ENCODE results near the gene PAX6. TPM values are rescaled to one million over a fixed set of nuclear protein-coding genes. Genes with fewer than 3 reads are reported as not detected.

The PAX6 gene
- total RNA-seq, 1 donor from 2014 or later = 0.46 TPM

DNA sequence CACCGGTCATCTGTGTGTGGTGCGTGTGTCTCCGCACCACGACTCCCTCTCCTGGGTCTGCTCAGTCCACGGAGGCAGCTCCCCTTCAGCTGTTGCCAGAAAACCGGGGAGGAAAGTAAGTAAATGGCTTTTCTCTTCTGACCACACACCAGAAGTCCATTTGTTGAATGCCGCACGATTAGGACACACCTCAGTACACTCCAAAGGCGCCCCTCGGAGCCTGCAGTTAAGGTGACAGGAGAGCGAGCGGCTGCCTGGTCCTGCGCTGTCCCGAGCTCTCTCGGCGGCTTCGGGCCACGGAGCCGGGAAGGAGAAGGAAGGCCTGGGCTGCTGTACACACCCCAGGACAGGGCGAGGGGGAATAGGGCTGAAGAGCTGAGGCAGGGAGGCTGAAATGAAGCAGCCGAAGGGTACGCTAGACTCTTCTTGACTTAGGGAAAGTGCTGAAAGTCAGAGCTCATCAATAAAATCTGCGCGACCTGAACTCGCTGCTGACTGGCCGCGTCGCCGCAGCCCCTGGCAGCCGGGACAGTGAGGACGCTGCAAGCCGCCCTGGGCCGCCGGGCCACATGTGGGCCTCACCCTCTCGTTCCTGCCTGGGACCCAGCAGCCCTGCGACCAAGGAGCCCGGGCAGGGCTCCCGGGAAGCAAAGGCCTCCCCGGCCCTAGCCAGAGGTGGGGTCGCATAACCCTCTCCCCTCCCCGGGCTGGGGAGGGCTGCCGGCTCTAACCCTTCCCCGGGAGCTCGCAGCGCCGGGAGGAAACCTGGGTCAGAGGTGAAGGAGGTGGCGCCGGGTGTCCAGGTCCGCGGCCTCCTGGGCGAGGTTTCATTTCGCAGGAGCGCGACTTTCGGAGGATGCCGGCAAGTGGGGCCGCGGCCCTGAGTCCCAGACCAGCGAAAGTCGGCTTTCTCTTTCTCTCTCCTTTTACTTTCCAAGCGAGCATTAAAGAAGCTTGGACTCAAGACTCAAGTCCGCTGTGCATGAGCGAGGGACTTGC, 1.6 kb upstream of the PAX6 start:
- intact Hi-C loops (cut with DNase I) = loop anchor here (10.0 kb wide), 1 partner anchor 168 kb away; no protein-coding TSS in a partner anchor

DNA sequence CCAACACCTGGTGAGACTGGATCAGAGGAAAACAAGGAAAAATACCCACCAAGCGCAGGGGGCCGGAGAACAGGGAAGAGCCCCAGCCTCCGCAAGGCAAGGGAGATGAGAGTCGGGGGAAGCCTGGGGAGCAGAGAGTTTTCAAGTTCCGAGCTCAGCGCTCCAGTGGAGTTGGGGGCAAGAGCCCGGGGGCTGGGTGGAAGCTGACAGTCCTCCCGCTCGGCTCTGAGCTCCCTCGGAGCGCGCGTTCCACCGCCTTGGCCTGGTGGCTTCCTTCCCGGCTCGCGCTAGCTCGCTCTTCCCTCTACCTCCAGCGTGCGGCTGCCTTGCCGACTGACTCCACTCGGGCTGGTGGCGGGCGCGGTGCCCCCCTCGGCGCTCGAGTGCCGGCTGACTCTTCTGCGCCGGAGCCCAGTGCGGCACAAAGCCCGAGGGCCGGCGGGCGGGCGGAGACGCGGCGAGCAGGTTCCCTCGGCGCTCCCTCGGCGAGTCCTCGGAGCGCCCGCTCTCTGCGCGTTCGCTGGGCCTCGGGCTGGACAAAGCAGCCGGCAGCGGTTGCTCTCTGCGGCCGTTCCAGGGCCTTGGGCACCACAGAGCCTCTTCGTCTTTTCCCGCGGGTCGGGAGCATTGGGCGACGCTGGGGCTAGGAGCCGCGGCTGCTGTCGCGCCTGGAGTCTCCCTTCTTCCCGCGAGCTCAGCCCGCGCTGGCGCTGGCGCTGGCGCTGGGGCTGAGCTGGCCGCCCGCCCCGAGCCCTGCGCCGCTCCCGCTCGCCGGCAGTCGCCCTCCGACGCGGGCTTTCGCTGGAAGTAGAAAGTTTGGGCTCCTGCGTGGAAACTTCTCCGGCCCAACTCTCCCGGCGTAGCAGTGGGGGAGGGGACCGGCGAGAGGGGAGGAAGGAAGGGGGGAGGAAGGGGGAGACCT, 1.0 kb downstream of the PAX6 start:
- DNase-seq (ENCODE audit: low spot score) = no peak
- intact Hi-C loops (cut with DNase I) = loop anchor here (10.0 kb wide), 1 partner anchor 165 kb away; no protein-coding TSS in a partner anchor

More for the DNA sequence above, 1.6 kb upstream of the PAX6 start:
- DNase-seq (ENCODE audit: low spot score) = no peak

DNA sequence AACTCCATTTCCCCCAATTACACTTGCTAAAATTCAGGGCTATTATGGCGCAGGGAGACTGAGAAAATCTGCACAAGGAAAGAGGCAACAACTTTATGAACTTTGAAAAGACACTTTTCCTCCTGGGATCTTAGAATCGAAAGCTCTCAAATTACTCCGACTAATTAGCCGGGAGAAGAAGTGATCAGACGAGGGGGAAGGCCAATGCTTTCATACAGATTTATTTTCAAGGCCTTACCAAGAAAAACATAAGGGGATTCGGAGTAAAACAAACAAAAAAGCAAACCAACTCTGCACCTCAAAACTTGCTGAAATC, 1.6 kb downstream of the PAX6 start:
- intact Hi-C loops (cut with DNase I) = no loop called here
- DNase-seq (ENCODE audit: low spot score) = no peak

DNA sequence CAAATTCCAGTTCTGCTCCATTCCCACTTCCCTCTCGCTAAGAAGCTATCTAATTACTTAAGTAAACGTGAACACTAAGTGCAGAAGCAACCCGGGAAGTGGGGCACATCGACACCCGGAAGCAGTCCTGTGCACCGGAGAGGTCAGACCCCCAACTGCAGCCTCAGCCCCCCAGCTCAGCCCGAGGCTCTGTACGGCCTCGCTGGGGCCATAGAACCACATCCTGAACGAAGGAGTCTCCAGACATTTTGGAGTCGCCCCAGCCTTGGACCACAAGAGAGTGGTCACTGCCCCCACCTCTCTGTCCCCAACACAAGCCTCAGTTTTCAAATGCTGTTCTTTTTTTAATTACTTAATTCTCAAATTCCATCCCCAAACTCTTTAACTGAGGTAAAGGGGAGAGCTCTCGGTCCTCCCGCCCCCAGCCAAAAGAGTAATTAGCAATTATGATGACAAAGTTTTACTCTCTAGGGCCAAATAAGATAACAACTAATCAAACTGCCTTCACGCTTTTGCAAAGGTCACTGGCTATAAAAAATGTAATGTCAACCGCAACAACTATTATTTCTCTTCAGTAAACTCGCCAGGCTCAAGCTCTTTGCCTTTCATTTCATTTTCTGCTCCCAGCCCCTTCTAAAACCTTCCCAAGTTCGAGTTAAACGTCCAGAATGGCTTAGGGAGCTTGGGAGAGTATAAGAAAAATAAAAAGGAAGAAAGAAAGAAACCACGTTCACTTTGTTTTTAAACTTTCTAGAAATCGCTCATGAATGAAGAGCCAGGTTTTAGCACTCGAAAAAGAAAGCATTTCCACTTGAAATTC, 2.2 kb downstream of the PAX6 start:
- intact Hi-C loops (cut with DNase I) = no loop called here
- no peak for DNase-seq (ENCODE audit: low spot score)

DNA sequence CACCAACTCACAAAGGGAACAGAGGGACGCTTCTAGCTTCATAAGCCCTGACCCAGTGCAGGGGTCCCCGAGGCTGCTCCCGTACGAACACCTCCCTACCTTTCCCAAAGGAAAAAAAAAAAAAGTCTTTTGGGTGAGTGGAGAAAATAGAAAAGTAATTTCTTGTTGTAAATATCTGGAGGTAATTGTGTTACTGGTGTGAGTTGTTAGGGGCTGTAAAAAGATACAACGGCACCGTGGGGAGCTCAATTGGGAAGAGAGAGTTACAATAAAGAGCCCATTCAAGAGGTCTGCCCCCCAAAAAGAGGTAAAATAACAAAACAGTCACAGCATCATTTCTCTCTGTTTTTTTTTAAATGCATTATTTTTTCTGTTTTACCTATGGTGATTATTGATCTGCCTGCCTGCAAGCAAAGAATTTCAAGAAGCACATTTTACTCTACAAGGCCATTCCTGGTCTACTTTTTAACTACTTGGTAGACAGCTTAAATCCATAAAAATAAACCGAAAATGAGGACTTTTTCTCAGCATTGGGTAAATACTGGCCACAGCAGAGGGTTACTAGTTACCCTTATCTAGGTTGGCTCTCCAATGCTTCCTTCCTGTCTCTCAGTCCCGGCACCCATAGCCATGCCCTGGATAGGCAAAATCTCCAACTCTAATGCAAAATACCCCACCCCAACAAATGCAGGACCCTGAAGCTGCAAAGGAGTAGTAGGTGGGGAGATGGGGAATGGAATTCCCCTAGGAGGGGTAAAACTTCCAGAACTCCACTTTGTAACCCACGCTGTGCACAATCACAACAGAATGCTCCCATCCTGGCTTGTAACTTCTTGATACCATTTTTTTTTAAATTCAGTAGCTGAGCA, 3.1 kb downstream of the PAX6 start:
- intact Hi-C loops (cut with DNase I) = no loop called here
- no peak for DNase-seq (ENCODE audit: low spot score)

DNA sequence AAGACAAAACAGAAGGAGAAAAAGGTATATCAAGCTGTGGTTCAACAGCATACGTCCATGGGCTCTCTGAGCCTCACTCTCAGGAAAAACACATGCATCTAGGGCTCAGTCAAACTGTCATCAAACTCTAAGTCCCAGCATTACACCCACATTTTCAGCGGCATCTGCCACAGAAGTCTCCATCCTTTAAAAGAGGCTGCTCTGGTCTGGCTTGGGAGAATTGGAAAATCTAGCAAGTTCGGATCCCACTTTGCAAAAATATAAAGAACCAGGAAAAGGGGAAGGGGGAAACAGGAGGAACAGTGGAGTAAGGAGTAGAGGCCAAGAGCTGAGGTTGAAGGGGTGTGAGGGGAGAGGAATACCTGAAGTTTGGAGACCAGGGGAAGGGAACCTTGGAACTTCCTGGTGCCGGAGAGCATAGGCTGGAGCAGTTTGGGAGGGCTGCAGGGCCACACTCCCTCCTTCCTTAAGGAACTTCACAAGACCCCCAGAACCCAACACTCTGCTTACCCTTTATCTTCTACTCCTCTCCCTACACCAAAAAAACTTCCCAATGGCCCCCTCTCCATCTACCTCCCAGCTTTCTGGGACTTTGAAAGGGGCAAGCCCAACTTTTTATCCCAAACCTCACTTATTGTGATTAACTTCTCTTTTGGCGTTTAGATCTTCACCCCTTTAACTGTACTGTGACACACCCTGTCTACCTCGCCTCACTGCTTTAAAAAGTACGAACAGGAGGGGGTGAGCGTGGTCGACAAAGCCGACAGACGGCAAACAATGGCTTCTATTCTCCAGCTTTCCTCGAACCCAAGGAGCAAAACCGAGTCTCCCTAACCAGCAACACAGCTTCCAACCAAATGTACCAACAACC, 4.0 kb downstream of the PAX6 start:
- intact Hi-C loops (cut with DNase I) = no loop called here

DNA sequence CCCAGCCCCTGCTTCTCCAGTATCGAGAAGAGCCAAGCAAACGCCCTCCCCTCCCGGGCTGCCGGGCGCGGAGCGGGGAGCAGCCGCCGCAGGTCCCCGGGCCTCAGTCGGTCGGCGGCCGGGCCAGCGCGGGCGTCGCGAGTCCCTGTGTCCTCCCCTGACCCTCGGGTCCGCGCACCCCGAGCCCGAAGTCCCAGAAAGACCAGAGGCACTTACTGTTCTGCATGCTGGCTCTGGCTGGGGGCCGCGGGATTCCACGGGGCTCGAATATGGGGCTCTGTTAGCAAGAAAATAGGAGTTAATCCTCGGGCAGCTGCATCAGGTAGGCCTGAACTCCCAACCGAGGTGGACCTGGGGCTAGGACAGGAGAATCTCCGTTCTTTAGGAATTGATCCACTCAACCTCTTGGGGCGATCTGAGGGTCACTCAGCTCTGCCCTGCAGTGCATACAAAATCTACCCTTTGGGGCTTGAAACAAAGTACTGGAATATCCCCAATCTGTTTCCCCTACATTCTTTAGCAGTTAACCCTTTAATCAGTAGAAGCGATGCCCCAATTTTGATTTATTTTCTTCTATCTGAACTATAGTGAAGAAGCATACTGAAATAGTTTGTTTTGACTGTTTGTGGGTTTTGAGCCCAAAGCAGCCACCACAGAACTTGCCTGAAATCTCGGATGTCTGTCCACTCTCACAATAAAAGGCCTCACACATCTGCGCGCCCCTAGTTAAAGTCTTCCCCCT, 4.8 kb downstream of the PAX6 start:
- intact Hi-C loops (cut with DNase I) = no loop called here
- DNase-seq (ENCODE audit: low spot score) = no peak

More for the DNA sequence above, 4.0 kb downstream of the PAX6 start:
- DNase-seq (ENCODE audit: low spot score) = no peak

DNA sequence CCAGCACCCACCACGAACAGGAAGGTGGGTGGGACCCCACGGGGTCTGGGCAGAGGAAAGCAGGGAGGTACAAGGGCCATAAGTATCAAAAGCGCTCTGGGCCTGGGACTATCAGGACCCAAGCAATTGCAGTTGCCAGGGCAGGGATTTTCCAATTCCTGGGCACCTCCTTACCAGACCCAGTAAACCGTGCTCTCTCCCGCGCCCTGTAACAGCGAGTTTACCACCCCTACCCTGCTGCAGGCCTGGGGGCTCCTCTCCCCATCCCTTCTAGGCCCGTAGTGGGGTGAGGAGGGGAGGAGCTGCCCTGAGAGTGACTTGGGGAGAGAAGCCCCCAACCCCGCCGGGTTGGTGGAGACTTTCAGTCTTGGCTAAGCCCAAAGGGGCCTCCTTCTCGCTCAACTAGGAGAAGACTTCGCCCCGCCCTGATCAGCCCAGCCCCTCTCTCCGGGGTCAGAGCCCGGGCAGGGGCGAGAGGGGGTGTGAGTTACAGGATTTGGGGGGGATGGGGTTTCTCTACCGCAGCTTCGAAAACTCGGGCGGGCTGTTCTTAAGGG, 5.4 kb downstream of the PAX6 start:
- intact Hi-C loops (cut with DNase I) = no loop called here
- DNase-seq (ENCODE audit: low spot score) = no peak

DNA sequence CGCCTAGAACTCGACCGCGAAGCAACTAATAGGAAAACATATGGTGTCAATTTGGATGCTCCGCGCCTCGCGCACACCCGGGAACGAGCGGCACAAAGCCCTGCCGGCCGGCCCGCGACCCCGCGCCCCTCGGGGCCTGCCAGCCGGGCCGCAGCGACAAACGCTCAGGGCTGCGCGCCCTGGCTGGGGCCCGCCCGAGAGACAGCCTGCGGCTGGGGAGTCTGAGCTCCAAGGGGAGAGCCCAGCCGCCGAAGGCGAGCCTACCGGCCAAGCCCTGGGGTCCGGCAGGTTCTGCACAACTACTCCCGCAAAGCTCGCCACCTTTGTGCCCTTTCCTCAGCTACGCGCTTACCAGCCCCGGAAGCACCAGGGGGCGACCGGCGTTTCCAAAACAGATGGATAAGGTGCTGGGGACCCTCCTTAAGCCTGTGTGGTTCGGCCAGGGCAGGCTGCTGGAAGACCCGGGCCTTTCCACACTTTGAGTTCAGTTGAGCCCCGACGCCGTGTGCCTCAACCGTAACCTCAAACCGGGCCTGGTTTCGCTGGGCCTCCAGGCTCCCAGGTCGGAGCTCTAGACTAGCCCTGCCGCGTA, 6.0 kb downstream of the PAX6 start:
- intact Hi-C loops (cut with DNase I) = no loop called here
- no peak for DNase-seq (ENCODE audit: low spot score)

DNA sequence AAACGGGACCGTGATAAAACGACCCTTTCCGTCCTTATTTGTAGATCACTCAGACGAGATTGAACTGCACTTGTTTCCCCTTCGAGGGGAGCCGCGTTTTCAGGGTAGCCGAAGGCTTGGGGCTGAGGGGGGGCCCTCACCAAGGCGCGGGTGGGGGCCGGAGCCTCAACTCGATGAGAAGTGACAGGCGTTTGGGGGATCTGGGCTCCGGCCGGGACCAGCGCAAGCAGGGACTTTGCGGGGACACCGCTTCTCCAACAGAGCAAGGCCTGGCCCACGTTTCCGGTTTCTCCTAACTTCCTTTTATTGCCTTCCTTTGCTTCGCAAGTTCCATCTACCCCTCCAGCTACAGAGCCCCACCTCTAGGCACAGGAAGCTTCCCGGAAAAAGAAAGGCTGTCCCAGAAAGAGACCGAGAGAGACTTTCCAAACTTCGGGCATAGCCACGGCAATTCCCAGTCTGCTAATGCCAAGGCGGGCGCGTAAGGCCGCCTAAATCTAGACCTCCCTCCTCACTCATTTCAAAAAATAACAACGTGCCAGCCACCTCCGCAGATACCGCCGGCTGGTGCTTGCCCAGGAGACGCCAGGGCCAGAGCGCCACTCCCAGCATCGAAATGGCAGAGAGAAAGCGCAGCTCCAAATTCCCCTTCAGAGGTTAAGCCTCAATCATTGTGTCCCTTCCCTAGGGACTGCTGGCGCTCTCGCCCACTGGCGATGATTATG, 6.6 kb downstream of the PAX6 start:
- DNase-seq (ENCODE audit: low spot score) = no peak
- intact Hi-C loops (cut with DNase I) = no loop called here

DNA sequence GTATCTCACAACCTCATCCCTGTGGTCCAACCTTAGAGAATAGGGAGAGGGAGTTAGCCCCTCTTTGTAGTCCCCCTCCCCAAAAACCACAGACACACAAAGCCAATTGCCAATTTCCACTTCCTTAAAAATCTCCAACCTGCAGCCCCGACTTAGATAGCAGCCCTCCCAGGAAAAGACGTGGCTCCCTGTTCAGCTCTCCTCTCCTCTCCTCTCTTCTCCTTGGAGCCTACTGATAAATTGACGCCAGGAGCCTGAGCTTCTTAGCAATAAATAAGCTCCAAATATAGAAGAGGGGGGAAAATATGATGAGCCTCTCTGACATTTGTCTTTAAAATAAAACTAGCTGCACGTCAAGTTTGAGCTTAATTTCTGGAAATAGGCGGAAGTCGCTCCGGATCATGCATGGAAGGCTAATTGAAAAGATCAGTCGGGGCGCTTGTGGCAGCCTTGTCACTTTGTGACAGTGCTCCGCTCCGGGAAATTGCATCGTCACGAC, 7.3 kb downstream of the PAX6 start:
- DNase-seq (ENCODE audit: low spot score) = no peak
- intact Hi-C loops (cut with DNase I) = no loop called here

DNA sequence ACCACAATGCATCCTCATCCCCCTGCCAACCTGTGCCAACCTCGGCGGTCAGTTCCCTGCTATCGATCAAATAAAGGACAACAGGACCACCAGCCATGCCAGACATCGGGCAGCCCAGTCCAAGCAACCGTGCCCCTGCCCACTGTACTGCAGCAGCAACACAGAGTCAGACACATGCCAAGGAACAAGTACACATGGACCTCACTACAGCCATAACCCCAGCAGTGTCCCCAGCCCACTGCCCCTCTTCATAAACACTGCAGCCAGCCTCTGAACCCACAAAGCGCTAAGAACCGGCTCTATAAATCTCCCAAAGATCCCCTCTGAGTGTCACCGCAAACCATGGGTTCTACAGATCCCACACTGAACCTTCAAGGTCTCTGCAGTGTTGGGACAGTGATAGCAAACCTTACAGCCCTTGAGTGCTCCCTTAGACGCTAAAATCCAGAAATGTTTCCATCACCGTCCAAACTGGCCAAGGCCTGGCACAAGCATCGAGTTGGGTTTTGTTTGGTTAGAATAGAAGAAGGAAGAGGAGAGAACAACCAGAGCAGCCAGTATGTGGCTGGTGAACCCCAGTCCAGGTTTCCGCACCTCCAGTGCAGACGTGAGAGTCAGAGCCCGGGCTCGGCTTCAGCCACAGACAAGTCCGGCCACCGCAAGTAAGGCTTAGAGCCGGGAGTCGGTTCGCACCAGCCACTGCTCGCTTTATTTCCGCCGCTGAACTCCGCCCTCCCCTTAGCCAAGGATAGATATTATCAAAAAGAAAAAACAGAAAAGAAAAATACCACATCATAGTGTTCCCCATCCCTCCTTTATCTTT, 7.9 kb downstream of the PAX6 start:
- intact Hi-C loops (cut with DNase I) = no loop called here
- no peak for DNase-seq (ENCODE audit: low spot score)

DNA sequence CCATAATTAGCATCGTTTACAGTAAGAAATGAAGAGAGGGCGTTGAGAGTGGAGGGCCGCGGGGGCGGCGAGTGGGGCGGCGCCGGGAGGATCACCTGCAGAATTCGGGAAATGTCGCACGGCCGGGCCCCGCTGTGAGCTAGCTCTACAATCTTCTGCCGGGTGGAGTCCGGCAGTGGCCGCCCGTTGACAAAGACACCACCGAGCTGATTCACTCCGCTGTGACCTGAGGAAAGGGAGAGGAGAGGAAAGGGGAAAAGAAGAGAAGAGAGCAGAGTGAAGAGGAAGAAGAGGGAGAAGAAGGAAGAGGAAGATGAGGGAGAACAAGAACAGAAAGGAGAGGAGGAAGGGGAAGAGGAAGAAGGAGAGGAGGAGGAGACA, 8.5 kb downstream of the PAX6 start:
- no peak for DNase-seq (ENCODE audit: low spot score)
- intact Hi-C loops (cut with DNase I) = no loop called here

DNA sequence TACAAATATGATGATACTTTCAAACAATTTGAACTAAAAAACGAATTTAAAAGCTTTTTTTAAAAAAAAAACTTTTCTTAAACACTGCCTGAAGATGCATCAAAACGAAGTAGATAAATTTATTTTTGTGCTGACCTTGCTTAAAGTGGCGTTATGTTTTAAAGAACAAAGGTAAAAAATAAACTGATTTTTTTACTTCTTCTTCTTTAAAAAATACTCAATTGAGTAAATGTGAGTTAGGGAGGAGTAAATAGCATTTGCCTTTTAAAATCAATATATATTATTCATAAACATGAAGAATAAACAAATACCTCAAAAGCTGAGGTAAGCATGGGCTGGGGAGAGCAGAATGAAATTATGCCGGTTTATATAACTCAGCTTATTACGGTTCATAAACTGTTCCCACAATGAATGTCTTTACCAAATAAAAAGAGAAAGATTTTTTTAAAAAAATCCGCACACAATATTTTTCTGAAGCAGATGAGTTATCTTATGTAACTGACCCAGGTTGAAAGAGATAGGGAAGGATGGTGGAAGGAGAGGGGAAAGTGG, 9.0 kb downstream of the PAX6 start:
- intact Hi-C loops (cut with DNase I) = no loop called here
- DNase-seq (ENCODE audit: low spot score) = no peak
